D721Med (cell line): ENCODE data around the gene CD55.

Source experiments
- DNase-seq: peaks from one replicate; pipeline ENCODE4 v3.0.0; 2011; ENCODE audit warnings: low spot score; ENCODE audit not compliant: insufficient read length
- FAIRE-seq: peaks from 2 replicates; lab custom pipeline; 2011; peaks lifted over from hg19 to GRCh38; lab: Jason Lieb, UNC
- TF ChIP-seq, protein P1 (sequence below): IDR thresholded peaks from 2 replicates; pipeline ENCODE4 v1.5.1; 2012; ENCODE audit warnings: mild to moderate bottlenecking, control low read depth; ENCODE audit not compliant: insufficient read depth; ENCODE audit errors: missing control alignments

CD55 gene

GRCh38 chr1:207346513-207346912 is 25.0 kb downstream of the CD55 start:
- DNase-seq, result no peak
- TF ChIP-seq, protein P1, sequence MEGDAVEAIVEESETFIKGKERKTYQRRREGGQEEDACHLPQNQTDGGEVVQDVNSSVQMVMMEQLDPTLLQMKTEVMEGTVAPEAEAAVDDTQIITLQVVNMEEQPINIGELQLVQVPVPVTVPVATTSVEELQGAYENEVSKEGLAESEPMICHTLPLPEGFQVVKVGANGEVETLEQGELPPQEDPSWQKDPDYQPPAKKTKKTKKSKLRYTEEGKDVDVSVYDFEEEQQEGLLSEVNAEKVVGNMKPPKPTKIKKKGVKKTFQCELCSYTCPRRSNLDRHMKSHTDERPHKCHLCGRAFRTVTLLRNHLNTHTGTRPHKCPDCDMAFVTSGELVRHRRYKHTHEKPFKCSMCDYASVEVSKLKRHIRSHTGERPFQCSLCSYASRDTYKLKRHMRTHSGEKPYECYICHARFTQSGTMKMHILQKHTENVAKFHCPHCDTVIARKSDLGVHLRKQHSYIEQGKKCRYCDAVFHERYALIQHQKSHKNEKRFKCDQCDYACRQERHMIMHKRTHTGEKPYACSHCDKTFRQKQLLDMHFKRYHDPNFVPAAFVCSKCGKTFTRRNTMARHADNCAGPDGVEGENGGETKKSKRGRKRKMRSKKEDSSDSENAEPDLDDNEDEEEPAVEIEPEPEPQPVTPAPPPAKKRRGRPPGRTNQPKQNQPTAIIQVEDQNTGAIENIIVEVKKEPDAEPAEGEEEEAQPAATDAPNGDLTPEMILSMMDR, result no peak
- no peak for FAIRE-seq

DNA sequence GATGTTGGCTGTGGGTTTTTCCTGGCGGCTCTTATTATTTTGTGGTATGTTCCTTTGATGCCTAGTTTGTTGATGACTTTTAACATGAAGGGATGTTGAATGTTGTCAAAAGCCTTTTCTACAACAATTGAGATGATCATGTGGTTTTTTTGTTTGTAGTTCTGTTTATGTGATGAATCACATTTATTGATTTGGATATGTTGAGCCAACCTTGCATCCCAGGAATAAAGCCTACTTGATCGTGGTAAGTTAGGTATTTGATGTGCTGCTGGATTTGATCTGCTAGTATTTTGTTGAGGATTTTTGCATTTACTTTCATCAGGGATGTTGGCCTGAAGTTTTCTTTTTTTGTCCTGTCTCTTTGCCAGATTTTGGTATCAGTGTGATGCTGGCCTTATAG is 28.5 kb downstream of the CD55 start:
- TF ChIP-seq, protein P1, result no peak
- FAIRE-seq, result no peak
- DNase-seq, result no peak

DNA sequence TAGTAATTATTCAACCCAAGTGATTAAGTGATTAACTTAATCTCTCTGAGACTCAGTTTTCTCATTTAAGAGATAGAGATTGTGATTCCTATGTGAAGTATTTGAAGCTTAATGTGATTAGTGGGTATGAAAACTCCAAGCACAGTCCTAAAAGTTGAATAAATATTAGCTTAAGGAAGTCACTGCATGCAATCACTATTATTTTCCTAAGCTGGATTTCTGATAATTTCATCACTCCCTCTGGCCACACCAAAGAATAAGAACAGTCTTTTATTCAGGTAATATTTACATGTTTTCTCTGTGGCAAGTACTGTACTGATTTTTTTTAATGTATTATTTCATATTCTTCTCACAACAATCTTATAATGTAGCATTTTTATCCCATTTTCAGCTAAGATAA is 31.1 kb downstream of the CD55 start:
- DNase-seq (no peak), FAIRE-seq (no peak)
- TF ChIP-seq, protein P1, result no peak

DNA sequence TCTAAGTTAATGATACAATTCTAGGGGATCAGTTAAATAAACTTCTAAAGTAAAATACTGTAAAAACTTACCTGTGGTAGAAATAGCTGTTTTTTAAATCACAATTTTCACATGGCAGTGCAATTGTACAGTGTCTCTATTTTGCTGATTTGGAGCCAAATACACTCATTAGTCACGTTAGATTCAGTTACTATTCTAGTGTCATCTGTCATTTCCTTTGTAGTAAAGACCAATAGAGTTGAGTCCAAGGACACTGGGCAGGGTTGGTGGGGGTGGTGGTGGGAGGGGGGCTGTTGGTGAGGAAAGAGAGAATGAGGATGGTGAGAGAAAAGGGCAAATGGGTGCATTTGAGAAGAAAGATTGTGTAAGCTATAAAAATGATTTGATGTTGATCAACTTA is 33.6 kb downstream of the CD55 start:
- FAIRE-seq (no peak), DNase-seq (no peak)
- TF ChIP-seq, protein P1, result no peak

DNA sequence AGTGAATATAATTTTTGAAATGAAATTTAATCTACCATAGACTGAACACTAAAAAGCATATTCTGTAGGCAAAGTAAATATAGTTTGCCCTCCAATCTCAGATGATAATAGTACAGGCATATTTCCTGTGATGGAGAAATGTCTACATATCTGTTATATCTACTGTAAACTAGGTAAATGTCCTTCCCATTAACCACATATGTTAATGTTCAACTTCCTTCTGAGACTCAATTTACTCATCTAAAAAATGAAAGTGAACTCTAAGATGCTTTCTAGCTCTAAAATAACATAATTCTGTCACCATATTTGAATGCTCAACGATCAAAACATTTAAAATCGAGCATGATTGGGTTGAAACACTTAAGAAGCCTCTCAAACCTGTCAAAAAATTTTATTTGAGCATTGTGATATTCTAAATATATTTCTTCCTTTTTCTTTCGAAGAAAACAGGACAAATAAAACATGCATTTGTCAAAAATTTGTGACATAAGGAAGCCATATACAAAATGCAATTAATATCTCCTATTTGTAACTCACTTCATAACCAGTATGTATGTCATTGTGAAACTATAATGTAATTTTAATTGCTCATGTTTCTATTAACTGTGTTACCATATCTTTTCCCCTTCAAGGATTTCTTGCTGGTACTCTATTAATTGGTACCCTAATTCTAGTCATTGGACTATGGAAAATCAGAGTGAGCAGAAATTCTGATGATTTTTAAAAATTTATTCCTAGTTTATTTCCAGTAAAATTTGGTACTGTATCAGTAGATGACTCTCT is 34.2 kb downstream of the CD55 start:
- TF ChIP-seq, protein P1, result no peak
- FAIRE-seq (no peak), DNase-seq (no peak)

DNA sequence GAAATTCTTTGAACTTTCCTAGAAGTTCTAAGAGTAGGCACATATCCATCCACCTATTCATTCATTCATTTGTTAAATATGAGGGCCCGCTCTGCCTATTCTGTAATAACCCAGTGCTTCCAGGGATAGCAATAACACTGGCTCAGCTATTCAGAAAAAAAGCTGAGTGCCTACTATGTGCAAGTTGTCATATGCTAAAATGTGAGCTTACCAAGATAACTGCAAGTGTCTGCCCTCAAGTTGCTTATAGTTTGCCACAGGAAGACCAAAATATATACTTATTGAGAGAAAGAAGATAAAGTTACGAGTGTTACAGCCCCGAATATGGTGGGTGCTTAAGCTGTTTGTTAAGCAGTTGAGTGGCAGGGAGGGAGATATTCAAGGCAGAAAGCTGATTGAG is 39.6 kb downstream of the CD55 start:
- TF ChIP-seq, protein P1, result no peak
- FAIRE-seq, result no peak
- no peak for DNase-seq

GRCh38 chr1:207361889-207362288 is 40.4 kb downstream of the CD55 start:
- FAIRE-seq (no peak), DNase-seq (no peak)
- TF ChIP-seq, protein P1, result no peak
